ENCODE results near the gene GALNT17.

The GALNT17 gene

GRCh38 chr7:71132127-71132376, at the start of gene GALNT17:
Gene GALNT17, plus strand, starts transcription at chr7:71132144.
- no peak for DNase-seq

- no peak for DNase-seq
These were observed 36.6 kb upstream of the GALNT17 start for GRCh38 chr7:71095266-71095860.

- DNase-seq: no peak
These were observed 35.6 kb upstream of the GALNT17 start for GRCh38 chr7:71096351-71096750.

- no peak for DNase-seq
These were observed 25.7 kb upstream of the GALNT17 start for GRCh38 chr7:71106226-71106625.

- DNase-seq: no peak
These were observed 19.5 kb upstream of the GALNT17 start for GRCh38 chr7:71112436-71112835.

GRCh38 chr7:71120096-71120495, 11.8 kb upstream of the GALNT17 start:
- no peak for DNase-seq

- DNase-seq: no peak
These were observed 2.8 kb upstream of the GALNT17 start for GRCh38 chr7:71129126-71129525.

GRCh38 chr7:71130031-71130679, 1.8 kb upstream of the GALNT17 start:
- DNase-seq: no peak

GRCh38 chr7:71131256-71132126, 453 bp upstream of the GALNT17 start:
- DNase-seq: peak; percentile 23

- no peak for DNase-seq
These were observed 660 bp downstream of the GALNT17 start for GRCh38 chr7:71132377-71133231.

GRCh38 chr7:71133232-71133622, 1.3 kb downstream of the GALNT17 start:
- DNase-seq: no peak

- DNase-seq: no peak
These were observed 1.9 kb downstream of the GALNT17 start for GRCh38 chr7:71133856-71134255.

- no peak for DNase-seq
These were observed 3.2 kb downstream of the GALNT17 start for GRCh38 chr7:71135116-71135515.

GRCh38 chr7:71135663-71136062, 3.7 kb downstream of the GALNT17 start:
- no peak for DNase-seq

- no peak for DNase-seq
These were observed 5.5 kb downstream of the GALNT17 start for GRCh38 chr7:71137479-71137878.

- DNase-seq: no peak
These were observed 8.3 kb downstream of the GALNT17 start for GRCh38 chr7:71140264-71140663.

GRCh38 chr7:71144963-71145362, 13.0 kb downstream of the GALNT17 start:
- no peak for DNase-seq

- no peak for DNase-seq
These were observed 14.3 kb downstream of the GALNT17 start for GRCh38 chr7:71145906-71146901.

- DNase-seq: no peak
These were observed 16.2 kb downstream of the GALNT17 start for GRCh38 chr7:71148098-71148497.

- DNase-seq: no peak
These were observed 23.3 kb downstream of the GALNT17 start for GRCh38 chr7:71155236-71155635.

- DNase-seq: no peak
These were observed 25.8 kb downstream of the GALNT17 start for GRCh38 chr7:71157757-71158156.

GRCh38 chr7:71165708-71166107, 33.8 kb downstream of the GALNT17 start:
- DNase-seq: no peak

All from stimulated activated CD8-positive, alpha-beta memory T cell treated with anti-CD3 and anti-CD28 coated beads, Interleukin-4, amount 100 ng/mL, for 48 hours (primary cell).